ENCODE measurements around the gene HSPB1. TPM values are rescaled to one million over a fixed set of nuclear protein-coding genes. Genes with fewer than 3 reads are reported as not detected.

Gene HSPB1
- total and polyA plus RNA-seq, 4 donors, result 89.6 to 529 (median 356) TPM

DNA sequence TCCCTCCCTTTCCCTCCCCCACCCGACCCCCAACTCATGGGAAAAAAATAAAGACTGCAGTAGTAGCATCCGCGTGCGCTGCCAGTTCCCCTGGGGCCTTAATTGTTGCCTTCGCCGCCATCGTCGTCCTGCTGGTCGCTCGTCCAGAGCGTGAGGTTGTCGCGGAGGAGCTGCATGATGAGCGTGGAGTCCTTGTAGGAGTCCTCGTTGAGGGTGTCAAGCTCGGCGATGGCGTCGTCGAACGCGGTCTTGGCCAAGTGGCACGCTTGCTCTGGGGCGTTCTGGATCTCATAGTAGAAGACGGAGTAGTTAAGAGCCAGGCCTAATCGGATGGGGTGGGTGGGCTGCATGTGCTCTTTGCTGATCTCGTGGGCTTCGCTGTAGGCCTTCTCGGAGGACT, 27.0 kb downstream of the HSPB1 start:
- Histone ChIP-seq H3K9ac (ENCODE audit: insufficient read depth in 1 of 2, low read length in 2 of 2) (no peak overlapping the region), H3K4me3 (no peak overlapping the region), H3K27me3 (ENCODE audit: control insufficient read depth in 3 of 3, insufficient read depth in 3 of 3, low read length in 2 of 3) (no peaks in the 10 kb centered on the region), H3K27ac (ENCODE audit: low read depth in 1 of 2, low read length in 1 of 2) (no peak overlapping the region), H3K4me1 (ENCODE audit: control insufficient read depth in 5 of 5, insufficient read depth in 5 of 5, low read length in 5 of 5) (peaks cover 0 to 26% (median 6%) of the 10 kb centered on the region in 5 donors), H3K9me3 (ENCODE audit: control insufficient read depth in 4 of 4, insufficient read depth in 3 of 4, low read length in 3 of 4) (no peaks in the 10 kb centered on the region), H3K36me3 (ENCODE audit: control insufficient read depth in 4 of 4, insufficient read depth in 4 of 4, low read length in 4 of 4) (peaks cover 8 to 30% (median 25%) of the 10 kb centered on the region in 4 donors)
- TF ChIP-seq, protein P1, sequence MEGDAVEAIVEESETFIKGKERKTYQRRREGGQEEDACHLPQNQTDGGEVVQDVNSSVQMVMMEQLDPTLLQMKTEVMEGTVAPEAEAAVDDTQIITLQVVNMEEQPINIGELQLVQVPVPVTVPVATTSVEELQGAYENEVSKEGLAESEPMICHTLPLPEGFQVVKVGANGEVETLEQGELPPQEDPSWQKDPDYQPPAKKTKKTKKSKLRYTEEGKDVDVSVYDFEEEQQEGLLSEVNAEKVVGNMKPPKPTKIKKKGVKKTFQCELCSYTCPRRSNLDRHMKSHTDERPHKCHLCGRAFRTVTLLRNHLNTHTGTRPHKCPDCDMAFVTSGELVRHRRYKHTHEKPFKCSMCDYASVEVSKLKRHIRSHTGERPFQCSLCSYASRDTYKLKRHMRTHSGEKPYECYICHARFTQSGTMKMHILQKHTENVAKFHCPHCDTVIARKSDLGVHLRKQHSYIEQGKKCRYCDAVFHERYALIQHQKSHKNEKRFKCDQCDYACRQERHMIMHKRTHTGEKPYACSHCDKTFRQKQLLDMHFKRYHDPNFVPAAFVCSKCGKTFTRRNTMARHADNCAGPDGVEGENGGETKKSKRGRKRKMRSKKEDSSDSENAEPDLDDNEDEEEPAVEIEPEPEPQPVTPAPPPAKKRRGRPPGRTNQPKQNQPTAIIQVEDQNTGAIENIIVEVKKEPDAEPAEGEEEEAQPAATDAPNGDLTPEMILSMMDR (IDR thresholded peaks at IDR 0.05; ENCODE audit: control extremely low read depth, extremely low read depth), result no peak
- WGBS, 2 donors, result 93 to 94% methylated on average over 29 of the region's 29 CpGs
- ATAC-seq (ENCODE audit: insufficient read depth, low FRiP score), result no peak
- no peak for DNase-seq

DNA sequence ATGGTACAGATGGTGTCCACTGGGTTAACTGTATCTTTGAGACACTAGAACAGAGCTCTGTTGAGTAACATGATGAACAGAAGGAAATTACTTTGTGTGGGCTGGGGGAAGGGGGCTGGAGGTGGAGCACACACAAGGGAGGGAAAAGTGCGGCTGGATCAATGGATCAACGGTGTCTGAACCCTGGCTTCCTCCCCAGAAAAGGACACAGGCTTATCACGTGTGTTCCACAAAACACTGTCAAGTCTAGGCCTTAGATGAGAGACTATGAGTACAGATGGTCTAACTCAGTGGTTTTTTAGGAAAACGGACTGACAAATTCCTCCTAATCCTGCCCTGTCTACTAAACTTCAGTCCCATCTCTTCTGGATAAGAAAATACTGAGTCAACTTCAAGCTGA, 27.8 kb downstream of the HSPB1 start:
- DNase-seq, result no peak
- H3K9ac ChIP-seq (ENCODE audit: insufficient read depth in 1 of 2, low read length in 2 of 2), result no peak overlapping the region
- ATAC-seq (ENCODE audit: insufficient read depth, low FRiP score), result no peak
- no peak overlapping the region for H3K4me3 ChIP-seq
- no peaks in the 10 kb centered on the region for H3K9me3 ChIP-seq (ENCODE audit: control insufficient read depth in 4 of 4, insufficient read depth in 3 of 4, low read length in 3 of 4)
- no peaks in the 10 kb centered on the region for H3K27me3 ChIP-seq (ENCODE audit: control insufficient read depth in 3 of 3, insufficient read depth in 3 of 3, low read length in 2 of 3)
- WGBS, 2 donors, result 25 to 77% methylated on average over 4 of the region's 4 CpGs
- peaks cover 8 to 28% (median 23%) of the 10 kb centered on the region in 4 donors for H3K36me3 ChIP-seq (ENCODE audit: control insufficient read depth in 4 of 4, insufficient read depth in 4 of 4, low read length in 4 of 4)
- no peak overlapping the region for H3K27ac ChIP-seq (ENCODE audit: low read depth in 1 of 2, low read length in 1 of 2)
- H3K4me1 ChIP-seq (ENCODE audit: control insufficient read depth in 5 of 5, insufficient read depth in 5 of 5, low read length in 5 of 5), result peaks cover 0 to 28% (median 6%) of the 10 kb centered on the region in 5 donors
- TF ChIP-seq, protein P1 (IDR thresholded peaks at IDR 0.05; ENCODE audit: control extremely low read depth, extremely low read depth), result no peak

DNA sequence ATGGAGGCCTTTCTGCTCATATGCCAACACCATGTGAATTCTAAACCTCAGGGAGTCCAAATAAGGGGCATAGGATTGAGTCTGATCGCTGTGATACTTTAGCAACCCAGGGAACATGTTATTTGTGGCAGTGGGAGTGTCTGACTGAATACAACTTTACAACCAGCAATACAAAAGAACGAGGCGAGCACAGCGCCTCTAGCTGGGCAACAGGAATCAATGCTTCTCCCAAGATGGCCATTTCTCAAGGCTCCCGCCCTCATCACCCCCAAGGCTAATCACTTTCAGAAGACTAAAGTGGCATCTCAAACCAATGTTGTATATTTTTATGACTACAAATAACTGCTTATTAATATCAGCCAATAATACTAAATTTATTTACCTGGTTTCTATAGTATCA, 28.2 kb downstream of the HSPB1 start:
- WGBS, 2 donors, result 82 to 95% methylated on average over 5 of the region's 5 CpGs
- TF ChIP-seq, protein P1 (IDR thresholded peaks at IDR 0.05; ENCODE audit: control extremely low read depth, extremely low read depth), result no peak
- ATAC-seq (ENCODE audit: insufficient read depth, low FRiP score), result no peak
- Histone ChIP-seq H3K27me3 (ENCODE audit: control insufficient read depth in 3 of 3, insufficient read depth in 3 of 3, low read length in 2 of 3) (no peaks in the 10 kb centered on the region), H3K27ac (ENCODE audit: low read depth in 1 of 2, low read length in 1 of 2) (no peak overlapping the region), H3K9me3 (ENCODE audit: control insufficient read depth in 4 of 4, insufficient read depth in 3 of 4, low read length in 3 of 4) (no peaks in the 10 kb centered on the region), H3K4me1 (ENCODE audit: control insufficient read depth in 5 of 5, insufficient read depth in 5 of 5, low read length in 5 of 5) (peaks cover 0 to 25% (median 6%) of the 10 kb centered on the region in 5 donors), H3K4me3 (no peak overlapping the region), H3K36me3 (ENCODE audit: control insufficient read depth in 4 of 4, insufficient read depth in 4 of 4, low read length in 4 of 4) (peaks cover 8 to 25% (median 22%) of the 10 kb centered on the region in 4 donors), H3K9ac (ENCODE audit: insufficient read depth in 1 of 2, low read length in 2 of 2) (no peak overlapping the region)
- DNase-seq, result no peak

DNA sequence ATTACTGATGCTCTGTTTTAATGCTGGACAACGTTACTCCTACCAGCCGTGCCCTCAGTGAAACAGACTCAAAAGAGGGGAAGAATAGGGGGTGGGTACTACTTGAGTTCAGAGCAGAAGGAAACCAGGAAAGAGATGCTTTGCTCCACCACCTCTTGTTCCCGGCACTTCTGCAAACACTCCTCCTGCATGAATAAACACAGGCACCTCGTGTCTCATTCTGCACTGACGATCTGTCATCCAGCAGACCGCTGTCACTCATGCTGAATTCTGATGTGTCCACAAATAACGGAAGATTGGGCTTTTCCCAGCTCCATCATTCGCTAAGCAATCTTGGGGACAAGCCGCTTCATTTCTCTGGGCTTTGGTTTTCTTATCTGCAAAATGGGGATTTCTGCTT, 29.6 kb downstream of the HSPB1 start:
- ATAC-seq (ENCODE audit: insufficient read depth, low FRiP score), result no peak
- H3K36me3 ChIP-seq (ENCODE audit: control insufficient read depth in 4 of 4, insufficient read depth in 4 of 4, low read length in 4 of 4), result peaks cover 6 to 20% (median 16%) of the 10 kb centered on the region in 4 donors
- WGBS, 2 donors, result 34 to 46% methylated on average over 9 of the region's 9 CpGs
- H3K4me3 ChIP-seq, result no peak overlapping the region
- no peak overlapping the region for H3K27ac ChIP-seq (ENCODE audit: low read depth in 1 of 2, low read length in 1 of 2)
- H3K4me1 ChIP-seq (ENCODE audit: control insufficient read depth in 5 of 5, insufficient read depth in 5 of 5, low read length in 5 of 5), result peaks cover 0 to 30% (median 6%) of the 10 kb centered on the region in 5 donors
- H3K27me3 ChIP-seq (ENCODE audit: control insufficient read depth in 3 of 3, insufficient read depth in 3 of 3, low read length in 2 of 3), result no peaks in the 10 kb centered on the region
- TF ChIP-seq, protein P1 (IDR thresholded peaks at IDR 0.05; ENCODE audit: control extremely low read depth, extremely low read depth), result no peak
- DNase-seq, result no peak
- H3K9ac ChIP-seq (ENCODE audit: insufficient read depth in 1 of 2, low read length in 2 of 2), result no peak overlapping the region
- no peaks in the 10 kb centered on the region for H3K9me3 ChIP-seq (ENCODE audit: control insufficient read depth in 4 of 4, insufficient read depth in 3 of 4, low read length in 3 of 4)
